ENCODE measurements around the gene CNIH2.

- TF ChIP-seq GATA2 (IDR thresholded peaks at IDR 0.05; ENCODE audit: low read depth, low read length) (no peak), GATA3 (IDR thresholded peaks at IDR 0.05; ENCODE audit: low read depth, low read length) (no peak)
These were observed 18.0 kb upstream of the CNIH2 start for GRCh38 chr11:66259956-66260355.
